ENCODE data around the gene PI4KB.
A peak's percentile ranks its signal among the peaks of the same experiment; 100 is the strongest.

Gene PI4KB

GRCh38 chr1:151311589-151312331, 15.5 kb downstream of the PI4KB start:
- H3K9me3 Mint-ChIP-seq = no peaks in the 10 kb centered on the region
- peaks cover 72% of the 10 kb centered on the region for H3K4me1 Mint-ChIP-seq
- peaks cover 74% of the 10 kb centered on the region for H3K36me3 Mint-ChIP-seq (ENCODE audit: low read depth)
- peak overlapping the region in 1 of 3 experiments; percentile 18 for H3K4me3 Mint-ChIP-seq
- no peak for TF ChIP-seq CTCF (IDR thresholded peaks at IDR 0.05; ENCODE audit: unreplicated experiment in 3 of 3)
- no peaks in the 10 kb centered on the region for H3K27me3 Mint-ChIP-seq (ENCODE audit: low read depth)
- peak overlapping the region; percentile 33 to 92 (median 90) for H3K27ac Mint-ChIP-seq

GRCh38 chr1:151311011-151311410, 16.2 kb downstream of the PI4KB start:
- H3K4me1 Mint-ChIP-seq = peaks cover 72% of the 10 kb centered on the region
- H3K27ac Mint-ChIP-seq = peak overlapping the region; percentile 33 to 92 (median 90)
- H3K9me3 Mint-ChIP-seq = no peaks in the 10 kb centered on the region
- no peak for TF ChIP-seq CTCF (IDR thresholded peaks at IDR 0.05; ENCODE audit: unreplicated experiment in 3 of 3)
- H3K36me3 Mint-ChIP-seq (ENCODE audit: low read depth) = peaks cover 74% of the 10 kb centered on the region
- H3K27me3 Mint-ChIP-seq (ENCODE audit: low read depth) = no peaks in the 10 kb centered on the region
- no peak overlapping the region for H3K4me3 Mint-ChIP-seq

GRCh38 chr1:151309811-151310323, 17.3 kb downstream of the PI4KB start:
- H3K27ac Mint-ChIP-seq = peak overlapping the region; percentile 90 to 94 (median 92)
- TF ChIP-seq CTCF (IDR thresholded peaks at IDR 0.05; ENCODE audit: unreplicated experiment in 3 of 3) = no peak
- H3K4me1 Mint-ChIP-seq = peaks cover 67% of the 10 kb centered on the region
- peaks cover 76% of the 10 kb centered on the region for H3K36me3 Mint-ChIP-seq (ENCODE audit: low read depth)
- H3K27me3 Mint-ChIP-seq (ENCODE audit: low read depth) = no peaks in the 10 kb centered on the region
- peak overlapping the region; percentile 43 to 50 (median 46) for H3K4me3 Mint-ChIP-seq
- H3K9me3 Mint-ChIP-seq = no peaks in the 10 kb centered on the region

- H3K4me1 Mint-ChIP-seq = peaks cover 6% of the 10 kb centered on the region
- peaks cover 60% of the 10 kb centered on the region for H3K36me3 Mint-ChIP-seq (ENCODE audit: low read depth)
- TF ChIP-seq CTCF (IDR thresholded peaks at IDR 0.05; ENCODE audit: unreplicated experiment in 3 of 3) = no peak
- H3K27ac Mint-ChIP-seq = no peak overlapping the region
- no peaks in the 10 kb centered on the region for H3K27me3 Mint-ChIP-seq (ENCODE audit: low read depth)
- no peak overlapping the region for H3K4me3 Mint-ChIP-seq
- H3K9me3 Mint-ChIP-seq = no peaks in the 10 kb centered on the region
Observed at GRCh38 chr1:151294742-151295462, 32.3 kb downstream of the PI4KB start.

GRCh38 chr1:151293093-151293492, 34.1 kb downstream of the PI4KB start:
- no peak for TF ChIP-seq CTCF (IDR thresholded peaks at IDR 0.05; ENCODE audit: unreplicated experiment in 3 of 3)
- Mint-ChIP-seq H3K4me3 (no peak overlapping the region), H3K36me3 (ENCODE audit: low read depth) (peaks cover 51% of the 10 kb centered on the region), H3K27ac (peak overlapping the region; percentile 60 to 72 (median 68)), H3K9me3 (no peaks in the 10 kb centered on the region), H3K4me1 (peaks cover 6% of the 10 kb centered on the region), H3K27me3 (ENCODE audit: low read depth) (no peaks in the 10 kb centered on the region)
